Sciatic nerve (tissue), 2 donors: ENCODE results near the gene AKTIP. TPM values are rescaled to one million over a fixed set of nuclear protein-coding genes. Genes with fewer than 3 reads are reported as not detected.
"Not testable (repeated sequence)": the region's sequence is repeated elsewhere in the genome, so short reads cannot be mapped to it uniquely, and the experiment has no call there.

Experiments used
- ATAC-seq: fragments of 200-7000 bp; cut with Tn5 transposase; one replicate; pipeline ENCODE4 v1.9.1; 2020; ENCODE audit warnings: mild to moderate bottlenecking, moderate library complexity
- DNase-seq: peaks from one replicate; pipeline ENCODE4 v3.0.0-alpha.2; 2020; ENCODE audit warnings: low spot score
- intact Hi-C: fragments of 100-400 bp; cut with DNase I; formaldehyde crosslinking; loops from one replicate; pipeline ENCODE4 v1.14.2; 2022
- total RNA-seq: library from RNA; stranded (reverse); fragmentation: NEBNext Ultra II Directional; extraction: Animal tissue kit (Norgen Biotek cat#: 25700); gene quantifications from one replicate; pipeline ENCODE4 v1.2.1, GENCODE V29; 2021
- donor health status: DM: no; HTN: no; CAD: no.
- donor health status: DM: no; HTN: no; CAD: no.

AKTIP gene
- total RNA-seq, 1 donor from 2014 or later, result 42.8 TPM

GRCh38 chr16:53518550-53519416 lies 15.8 kb upstream of the AKTIP start:
- peak; percentile 65 for ATAC-seq
- intact Hi-C loops, result no loop called here
- DNase-seq, result no peak

- ATAC-seq, result no peak
- intact Hi-C loops, result no loop called here
- no peak for DNase-seq
Observed at GRCh38 chr16:53517851-53518250, 14.8 kb upstream of the AKTIP start.

- DNase-seq, result no peak
- intact Hi-C loops, result no loop called here
Observed at GRCh38 chr16:53515811-53516210, 12.8 kb upstream of the AKTIP start.

GRCh38 chr16:53515259-53515658 lies 12.2 kb upstream of the AKTIP start:
- no peak for ATAC-seq
- intact Hi-C loops, result no loop called here
- DNase-seq, result no peak

More at GRCh38 chr16:53515811-53516210, 12.8 kb upstream of the AKTIP start:
- ATAC-seq, result no peak

GRCh38 chr16:53512795-53513194 lies 9.8 kb upstream of the AKTIP start:
- DNase-seq, ATAC-seq, intact Hi-C loops: not testable (repeated sequence)

GRCh38 chr16:53511403-53512280 lies 8.6 kb upstream of the AKTIP start:
- ATAC-seq (no peak), DNase-seq (no peak)
- intact Hi-C loops, result no loop called here

- intact Hi-C loops, result no loop called here
- no peak for ATAC-seq
Observed at GRCh38 chr16:53511084-53511402, 8.0 kb upstream of the AKTIP start.

GRCh38 chr16:53510704-53511070 lies 7.7 kb upstream of the AKTIP start:
- no peak for ATAC-seq
- DNase-seq, result no peak
- intact Hi-C loops, result no loop called here

More at GRCh38 chr16:53511084-53511402, 8.0 kb upstream of the AKTIP start:
- no peak for DNase-seq

- peak; percentile 78 for DNase-seq
- ATAC-seq, result peak; percentile 90
- intact Hi-C loops, result loop anchor here (5.0 kb wide), 1 partner anchor 443 kb away; no protein-coding TSS in a partner anchor
Observed at GRCh38 chr16:53509906-53510703, 7.1 kb upstream of the AKTIP start.

- intact Hi-C loops, result loop anchor here (5.0 kb wide), 1 partner anchor 440 kb away; no protein-coding TSS in a partner anchor
- ATAC-seq (no peak), DNase-seq (no peak)
Observed at GRCh38 chr16:53507464-53508179, 4.6 kb upstream of the AKTIP start.

- intact Hi-C loops, result loop anchor here (5.0 kb wide), 1 partner anchor 439 kb away; no protein-coding TSS in a partner anchor
- ATAC-seq, result no peak
- DNase-seq, result no peak
Observed at GRCh38 chr16:53506254-53506653, 3.2 kb upstream of the AKTIP start.

- ATAC-seq, result no peak
- DNase-seq, result no peak
- intact Hi-C loops, result loop anchor here (5.0 kb wide), 1 partner anchor 437 kb away; no protein-coding TSS in a partner anchor
Observed at GRCh38 chr16:53504665-53505064, 1.7 kb upstream of the AKTIP start.

GRCh38 chr16:53503991-53504663 lies 1.1 kb upstream of the AKTIP start:
- DNase-seq (peak; percentile 73), ATAC-seq (peak; percentile 5)
- intact Hi-C loops, result no loop called here

- DNase-seq (peak; percentile 100), ATAC-seq (peak; percentile 98)
- intact Hi-C loops, result no loop called here
Observed at GRCh38 chr16:53503270-53503923, 388 bp upstream of the AKTIP start.

GRCh38 chr16:53501216-53501859 lies 1.7 kb downstream of the AKTIP start:
- intact Hi-C loops, result no loop called here
- ATAC-seq, result no peak
- DNase-seq, result no peak

- ATAC-seq, result no peak
- no peak for DNase-seq
- intact Hi-C loops, result no loop called here
Observed at GRCh38 chr16:53498984-53499383, 4.0 kb downstream of the AKTIP start.

GRCh38 chr16:53495325-53495724 lies 7.7 kb downstream of the AKTIP start:
- DNase-seq (no peak), ATAC-seq (no peak)
- intact Hi-C loops, result no loop called here
